CD4-positive, alpha-beta T cell (primary cell): ENCODE data around the gene NRM. TPM values are rescaled to one million over a fixed set of nuclear protein-coding genes. Genes with fewer than 3 reads are reported as not detected.

Experiments used
- ATAC-seq: fragments of 200-7000 bp; cut with Tn5 transposase; one replicate; pipeline ENCODE4 v1.10.0; 2022; ENCODE audit warnings: mild to moderate bottlenecking; ENCODE audit not compliant: poor library complexity
- CTCF ChIA-PET: fragments of 350-600 bp; sonication (Branson Sonifier 250); formaldehyde crosslinking; loops from one replicate; lab custom pipeline; 2021; ENCODE audit warnings: antibody characterized with exemption, inconsistent platforms; lab: Charles Lee
- POLR2A ChIA-PET: fragments of 350-600 bp; sonication (Branson Sonifier 250); formaldehyde crosslinking; loops from one replicate; lab custom pipeline; 2021; ENCODE audit warnings: antibody characterized with exemption, inconsistent platforms; lab: Charles Lee
- DNase-seq, 14 experiments: peaks; one replicate each; pipeline ENCODE4 v3.0.0-alpha.2; 2013 to 2020; ENCODE audit warnings: mixed read lengths in 2 of 14
- H3K27ac ChIP-seq, 2 donors: one replicate each; pipeline versions ENCODE4 v1.5.1 to v1.7.0; 2013; ENCODE audit warnings: low read length in 2 of 2, low read depth in 1 of 2, mild to moderate bottlenecking in 1 of 2
- H3K27me3 ChIP-seq, 2 experiments: 1 replicate in 1 of 2; 2 replicates in 1 of 2; pipeline versions ENCODE4 v1.6.1 to v1.7.0; 2013; ENCODE audit warnings: low read length in 2 of 2, control low read depth in 1 of 2, mild to moderate bottlenecking in 1 of 2, moderate library complexity in 1 of 2; ENCODE audit not compliant: insufficient read depth in 2 of 2, control insufficient read depth in 1 of 2
- H3K36me3 ChIP-seq: one replicate; pipeline ENCODE4 v1.6.1; 2013; ENCODE audit warnings: low read length, control low read depth; ENCODE audit not compliant: insufficient read depth
- H3K4me1 ChIP-seq: one replicate; pipeline ENCODE4 v1.6.1; 2013; ENCODE audit warnings: low read length, control low read depth; ENCODE audit not compliant: insufficient read depth
- H3K4me3 ChIP-seq: one replicate; pipeline ENCODE4 v1.5.1; 2013; ENCODE audit warnings: mild to moderate bottlenecking, low read length, moderate library complexity
- H3K9me3 ChIP-seq, 2 experiments: 1 replicate in 1 of 2; 2 replicates in 1 of 2; pipeline versions ENCODE4 v1.6.1 to v1.7.0; 2013; ENCODE audit warnings: low read length in 2 of 2, mild to moderate bottlenecking in 2 of 2, control low read depth in 1 of 2, moderate library complexity in 1 of 2; ENCODE audit not compliant: control insufficient read depth in 1 of 2, insufficient read depth in 1 of 2
- H3K27ac Mint-ChIP-seq: one replicate; pipeline ENCODE4 v1.8.0; 2020; ENCODE audit warnings: mixed read lengths
- H3K27me3 Mint-ChIP-seq: one replicate; pipeline ENCODE4 v1.8.0; 2021; ENCODE audit warnings: mixed read lengths
- H3K36me3 Mint-ChIP-seq: one replicate; pipeline ENCODE4 v1.8.0; 2021; ENCODE audit warnings: low read depth, mixed read lengths
- H3K4me1 Mint-ChIP-seq: one replicate; pipeline ENCODE4 v1.8.0; 2021; ENCODE audit warnings: low read depth, mixed read lengths
- H3K4me3 Mint-ChIP-seq: one replicate; pipeline ENCODE4 v1.8.0; 2020; ENCODE audit warnings: mild to moderate bottlenecking, mixed read lengths
- H3K9me3 Mint-ChIP-seq: one replicate; pipeline ENCODE4 v1.8.0; 2020; ENCODE audit warnings: mixed read lengths
- CTCF ChIP-seq: fragments of 200-600 bp; IDR thresholded peaks from one replicate; pipeline ENCODE4 v1.8.0; 2022; ENCODE audit warnings: antibody characterized with exemption, mild to moderate bottlenecking
- intact Hi-C, 2 experiments: fragments of 100-400 bp; cut with DNase I in 1 of 2; cut with micrococcal nuclease in 1 of 2; formaldehyde crosslinking; loops; one replicate each; pipeline versions ENCODE4 v1.15.1 to v1.9.0; 2023 to 2025; cut with DNase I, micrococcal nuclease
- total RNA-seq, 174 experiments: library from RNA in 2 of 174; stranded (reverse) in 2 of 174; gene quantifications; one replicate each; pipeline ENCODE4 v1.2.3 and lab custom pipeline; 2021 to 2026

The NRM gene
- total RNA-seq, 2 experiments from 2014 or later = 3.8 to 4.4 TPM

DNA sequence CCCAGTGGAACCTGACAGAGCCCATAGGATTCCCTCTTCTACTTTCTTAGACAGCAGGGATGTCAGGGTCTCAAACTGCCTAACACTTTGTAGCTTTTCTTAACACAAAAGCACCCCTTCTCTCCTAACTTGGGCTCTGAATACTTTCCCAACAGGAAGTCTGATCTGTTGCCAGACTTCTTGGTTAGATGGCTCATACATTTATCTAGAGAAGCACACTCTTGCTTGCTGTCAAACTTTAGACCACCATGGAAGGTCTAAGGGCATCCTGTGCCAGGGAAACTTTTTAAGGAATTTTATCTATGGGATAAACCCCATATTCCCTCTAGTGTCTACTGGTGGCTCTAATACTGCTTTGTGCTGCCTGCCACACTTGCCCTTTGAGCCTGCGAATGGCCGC, 47.1 kb downstream of the NRM start:
- intact Hi-C loops = no loop called here
- Mint-ChIP-seq H3K36me3 (peaks cover 46% of the 10 kb centered on the region), H3K4me3 (no peak overlapping the region), H3K27ac (no peak overlapping the region), H3K27me3 (no peaks in the 10 kb centered on the region), H3K4me1 (peaks cover 35% of the 10 kb centered on the region), H3K9me3 (no peaks in the 10 kb centered on the region)
- POLR2A ChIA-PET = no interaction called here
- Histone ChIP-seq H3K27ac (no peak overlapping the region), H3K27me3 (no peaks in the 10 kb centered on the region), H3K36me3 (peaks cover 17% of the 10 kb centered on the region), H3K4me1 (peaks cover 26% of the 10 kb centered on the region), H3K9me3 (no peaks in the 10 kb centered on the region), H3K4me3 (no peak overlapping the region)
- DNase-seq (no peak), ATAC-seq (no peak)
- CTCF ChIA-PET = no interaction called here
- TF ChIP-seq CTCF = no peak

GRCh38 chr6:30641048-30641447, 49.7 kb downstream of the NRM start:
- ATAC-seq (no peak), DNase-seq (peak in 1 of 14 experiments; percentile 8)
- Histone ChIP-seq H3K4me1 (peaks cover 7% of the 10 kb centered on the region), H3K4me3 (no peak overlapping the region), H3K27ac (no peak overlapping the region), H3K9me3 (no peaks in the 10 kb centered on the region), H3K27me3 (no peaks in the 10 kb centered on the region), H3K36me3 (peaks cover 17% of the 10 kb centered on the region)
- H3K9me3 Mint-ChIP-seq = no peaks in the 10 kb centered on the region
- no peaks in the 10 kb centered on the region for H3K27me3 Mint-ChIP-seq
- POLR2A ChIA-PET = interaction anchor here (1.7 kb wide), 1 partner anchor 28 kb away, joined by 9 read pairs; no protein-coding TSS in a partner anchor
- H3K27ac Mint-ChIP-seq = no peak overlapping the region
- CTCF ChIA-PET = interaction anchor here (0.9 to 2.1 kb wide), 3 partner anchors 15 to 90 kb away, joined by 3 to 6 read pairs (median 4); partner anchors contain the start of gene ATAT1
- intact Hi-C loops = no loop called here
- H3K4me1 Mint-ChIP-seq = peaks cover 18% of the 10 kb centered on the region
- TF ChIP-seq CTCF = no peak
- H3K36me3 Mint-ChIP-seq = peaks cover 35% of the 10 kb centered on the region
- no peak overlapping the region for H3K4me3 Mint-ChIP-seq

- peak; percentile 37 for ATAC-seq
- peaks cover 35% of the 10 kb centered on the region for H3K36me3 Mint-ChIP-seq
- no peaks in the 10 kb centered on the region for H3K27me3 ChIP-seq
- no peak overlapping the region for H3K27ac ChIP-seq
- DNase-seq = peak in 1 of 14 experiments; percentile 29
- peaks cover 13% of the 10 kb centered on the region for H3K4me1 Mint-ChIP-seq
- H3K27me3 Mint-ChIP-seq = no peaks in the 10 kb centered on the region
- H3K36me3 ChIP-seq = peaks cover 17% of the 10 kb centered on the region
- intact Hi-C loops = no loop called here
- no peak for TF ChIP-seq CTCF
- H3K9me3 ChIP-seq = no peaks in the 10 kb centered on the region
- no peak overlapping the region for H3K4me3 Mint-ChIP-seq
- no peak overlapping the region for H3K27ac Mint-ChIP-seq
- no peaks in the 10 kb centered on the region for H3K9me3 Mint-ChIP-seq
- CTCF ChIA-PET = interaction anchor here (1.8 to 2.1 kb wide), 2 partner anchors 14 to 39 kb away, joined by 4 to 6 read pairs; partner anchors contain the start of gene ATAT1
- no peak overlapping the region for H3K4me3 ChIP-seq
- peaks cover 6% of the 10 kb centered on the region for H3K4me1 ChIP-seq
- POLR2A ChIA-PET = interaction anchor here (1.7 kb wide), 1 partner anchor 27 kb away, joined by 9 read pairs; no protein-coding TSS in a partner anchor
Observed at GRCh38 chr6:30640481-30640880, 50.3 kb downstream of the NRM start.

Other genes starting within 250 kb of the NRM start
- 1,000 to 10,000 TPM; 1,136 to 1,173 TPM for gene HLA-E, start 201.5 kb downstream of the NRM start, total RNA-seq
- gene GNL1, start 134.5 kb downstream of the NRM start, total RNA-seq = 100 to 1,000 TPM; 145 to 151 TPM
- 10 to 100 TPM; 10.3 to 13.2 TPM for gene PRR3, start 133.7 kb downstream of the NRM start, total RNA-seq
- gene ABCF1, start 119.5 kb downstream of the NRM start, total RNA-seq = 10 to 100 TPM; 86.1 to 88.0 TPM
- 10 to 100 TPM; 92.2 to 95.3 TPM for gene PPP1R10, start 73.7 kb downstream of the NRM start, total RNA-seq
- 10 to 100 TPM; 15.3 to 15.5 TPM for gene MRPS18B, start 73.1 kb downstream of the NRM start, total RNA-seq
- gene ATAT1, start 64.1 kb downstream of the NRM start, total RNA-seq = 1 to 10 TPM; 4.1 to 5.2 TPM
- gene C6orf136, start 43.9 kb downstream of the NRM start, total RNA-seq = 10 to 100 TPM; 20.3 to 21.7 TPM
- gene DHX16, start 18.0 kb downstream of the NRM start, total RNA-seq = 10 to 100 TPM; 15.9 to 16.1 TPM
- gene PPP1R18, start 4.3 kb downstream of the NRM start, total RNA-seq = 10 to 100 TPM; 30.9 to 31.6 TPM
- 10 to 100 TPM; 50.5 to 56.8 TPM for gene MDC1, start 26.3 kb upstream of the NRM start, total RNA-seq
- 10 to 100 TPM; 76.0 to 78.4 TPM for gene TUBB, start 29.4 kb upstream of the NRM start, total RNA-seq
- gene FLOT1, start 51.7 kb upstream of the NRM start, total RNA-seq = 10 to 100 TPM; 31.6 TPM
- gene IER3, start 53.6 kb upstream of the NRM start, total RNA-seq = 1 to 10 TPM; 5.7 to 5.8 TPM
- gene DDR1, start 193.5 kb upstream of the NRM start, total RNA-seq = 1 to 10 TPM; 6.5 to 6.6 TPM
- gene GTF2H4, start 217.2 kb upstream of the NRM start, total RNA-seq = 10 to 100 TPM in 1 of 2 experiments, 1 to 10 TPM in 1; 7.7 to 10.7 TPM
- gene VARS2, start 223.3 kb upstream of the NRM start, total RNA-seq = 10 to 100 TPM; 19.3 to 21.7 TPM
- gene SFTA2, start 241.2 kb upstream of the NRM start, total RNA-seq = not detected
- not detected for gene MUCL3, start 250.0 kb upstream of the NRM start, total RNA-seq